Stomach (tissue), 9 donors: Measurements from ENCODE around the gene ALDH1A1. TPM values are rescaled to one million over a fixed set of nuclear protein-coding genes. Genes with fewer than 3 reads are reported as not detected.

Experiments
- DNase-seq, 2 donors: peaks; one replicate each; pipeline versions ENCODE4 v3.0.0 to v3.0.0-alpha.2; 2013 to 2019
- H3K27ac ChIP-seq, 5 donors: fragments of 200-600 bp in 4 of 5; sonication (generic) in 4 of 5; one replicate each; pipeline ENCODE4 v1.5.1; 2013 to 2019; ENCODE audit warnings: mild to moderate bottlenecking in 1 of 5, moderate library complexity in 1 of 5
- H3K27me3 ChIP-seq, 3 donors: fragments of 200-600 bp; sonication (generic); one replicate each; pipeline ENCODE4 v1.5.1; 2017 to 2019; ENCODE audit warnings: mixed run types in 1 of 3
- H3K36me3 ChIP-seq, 4 donors: fragments of 200-600 bp; sonication (generic); 1 replicate in 3 of 4; 2 replicates in 1 of 4; pipeline ENCODE4 v1.5.1; 2016 to 2019
- H3K4me1 ChIP-seq, 4 donors: fragments of 200-600 bp; sonication (generic); one replicate each; pipeline ENCODE4 v1.5.1; 2016 to 2019
- H3K4me3 ChIP-seq, 4 donors: fragments of 200-600 bp; sonication (generic) in 3 of 4; one replicate each; pipeline ENCODE4 v1.5.1; 2016 to 2019; ENCODE audit warnings: mild to moderate bottlenecking in 1 of 4
- H3K9me3 ChIP-seq, 4 donors: fragments of 200-600 bp; sonication (generic); one replicate each; pipeline ENCODE4 v1.5.1; 2016 to 2019
- EP300 ChIP-seq: sonication (generic); formaldehyde crosslinking; IDR thresholded peaks from one replicate; pipeline ENCODE4 v1.6.1; 2017; ENCODE audit warnings: antibody characterized with exemption
- POLR2A ChIP-seq, 4 donors: fragments of 450-650 bp; IDR thresholded peaks; one replicate each; pipeline ENCODE4 v1.6.1; 2016; ENCODE audit warnings: antibody characterized with exemption in 4 of 4, control low read depth in 2 of 4, mild to moderate bottlenecking in 1 of 4, moderate library complexity in 1 of 4
- POLR2AphosphoS5 ChIP-seq, 3 donors: sonication (generic); formaldehyde crosslinking; IDR thresholded peaks; one replicate each; pipeline ENCODE4 v1.6.1; 2016; ENCODE audit warnings: antibody characterized with exemption in 3 of 3
- WGBS, 5 donors: extraction: QIAGEN DNeasy Blood & Tissue Kit in 3 of 5; methylation state at CpG; one replicate each; pipeline versions ENCODE4 v1.1.5 to v1.1.7; 2013 to 2018; 5-methylcytosine and 5-hydroxymethylcytosine counted together
- intact Hi-C: fragments of 100-400 bp; cut with DNase I; formaldehyde crosslinking; loops from one replicate; pipeline ENCODE4 v1.15.1; 2023; ENCODE audit warnings: low total_unique reads
- polyA plus RNA-seq, 3 donors: library from polyadenylated mRNA; stranded (reverse); fragments of 200-250 nt; gene quantifications; one replicate each; pipeline ENCODE4 v1.2.3, GENCODE V29; 2013
- total RNA-seq, 5 donors: library from RNA; depleted of rRNA; stranded (reverse); fragments of >200 nt; gene quantifications; one replicate each; pipeline versions ENCODE4 v1.1.0 to v1.2.3, GENCODE V29; 2014 to 2016
- TF ChIP-seq, protein P1 (sequence below), 7 experiments: fragments of 450-650 bp in 4 of 7; fragments of 200-600 bp in 3 of 7; sonication (generic) in 3 of 7; IDR thresholded peaks; one replicate each; pipeline ENCODE4 v1.5.1; 2016 to 2019; ENCODE audit warnings: antibody characterized with exemption in 7 of 7, control low read depth in 2 of 7, mild to moderate bottlenecking in 1 of 7
- donor health status: healthy with polysubstance abuse.
- donor health status: Bipolar disorder and iron deficiency.
- donor health status: healthy.

ALDH1A1 gene
- total and polyA plus RNA-seq, 8 donors: 92.1 to 423 (median 252) TPM

DNA sequence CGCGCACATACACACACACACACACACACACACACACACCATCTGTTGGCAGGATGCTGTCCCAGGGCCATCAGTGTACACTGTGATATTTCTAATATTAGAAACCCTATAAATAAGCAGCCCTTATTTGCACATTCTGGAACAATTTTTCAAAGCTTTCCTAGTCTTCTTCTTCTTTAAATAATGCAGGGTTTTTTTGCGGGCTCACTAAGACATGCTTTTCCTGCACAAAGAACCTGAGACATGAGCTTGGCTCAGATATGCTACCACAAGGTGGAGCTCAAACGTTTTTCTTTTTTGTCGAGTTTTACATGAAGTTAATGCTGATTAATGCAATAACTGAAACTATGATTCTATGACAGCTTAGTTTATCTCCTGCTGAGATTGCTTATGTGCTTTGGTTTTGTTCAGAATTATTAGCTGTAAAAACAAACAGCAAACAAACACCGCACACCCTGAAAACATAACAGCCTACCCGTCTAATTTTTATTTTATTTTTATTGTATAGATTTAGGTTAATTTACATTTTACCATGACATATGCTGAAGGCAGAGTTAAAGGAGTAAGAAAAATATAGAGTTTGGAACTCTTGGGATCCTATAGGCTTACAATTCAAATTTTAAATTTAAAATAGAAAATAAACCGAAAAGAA lies 95.8 kb downstream of the ALDH1A1 start:
- DNase-seq: peak; percentile 29 to 86
- TF ChIP-seq POLR2A (IDR thresholded peaks at IDR 0.05) (no peak), EP300 (no peak), POLR2AphosphoS5 (IDR thresholded peaks at IDR 0.05) (no peak)
- TF ChIP-seq, protein P1, sequence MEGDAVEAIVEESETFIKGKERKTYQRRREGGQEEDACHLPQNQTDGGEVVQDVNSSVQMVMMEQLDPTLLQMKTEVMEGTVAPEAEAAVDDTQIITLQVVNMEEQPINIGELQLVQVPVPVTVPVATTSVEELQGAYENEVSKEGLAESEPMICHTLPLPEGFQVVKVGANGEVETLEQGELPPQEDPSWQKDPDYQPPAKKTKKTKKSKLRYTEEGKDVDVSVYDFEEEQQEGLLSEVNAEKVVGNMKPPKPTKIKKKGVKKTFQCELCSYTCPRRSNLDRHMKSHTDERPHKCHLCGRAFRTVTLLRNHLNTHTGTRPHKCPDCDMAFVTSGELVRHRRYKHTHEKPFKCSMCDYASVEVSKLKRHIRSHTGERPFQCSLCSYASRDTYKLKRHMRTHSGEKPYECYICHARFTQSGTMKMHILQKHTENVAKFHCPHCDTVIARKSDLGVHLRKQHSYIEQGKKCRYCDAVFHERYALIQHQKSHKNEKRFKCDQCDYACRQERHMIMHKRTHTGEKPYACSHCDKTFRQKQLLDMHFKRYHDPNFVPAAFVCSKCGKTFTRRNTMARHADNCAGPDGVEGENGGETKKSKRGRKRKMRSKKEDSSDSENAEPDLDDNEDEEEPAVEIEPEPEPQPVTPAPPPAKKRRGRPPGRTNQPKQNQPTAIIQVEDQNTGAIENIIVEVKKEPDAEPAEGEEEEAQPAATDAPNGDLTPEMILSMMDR (IDR thresholded peaks at IDR 0.05): peak in 5 of 7 experiments; percentile 45 to 58 (median 50)
- peaks cover 6 to 21% (median 14%) of the 10 kb centered on the region in 4 donors for H3K4me1 ChIP-seq

DNA sequence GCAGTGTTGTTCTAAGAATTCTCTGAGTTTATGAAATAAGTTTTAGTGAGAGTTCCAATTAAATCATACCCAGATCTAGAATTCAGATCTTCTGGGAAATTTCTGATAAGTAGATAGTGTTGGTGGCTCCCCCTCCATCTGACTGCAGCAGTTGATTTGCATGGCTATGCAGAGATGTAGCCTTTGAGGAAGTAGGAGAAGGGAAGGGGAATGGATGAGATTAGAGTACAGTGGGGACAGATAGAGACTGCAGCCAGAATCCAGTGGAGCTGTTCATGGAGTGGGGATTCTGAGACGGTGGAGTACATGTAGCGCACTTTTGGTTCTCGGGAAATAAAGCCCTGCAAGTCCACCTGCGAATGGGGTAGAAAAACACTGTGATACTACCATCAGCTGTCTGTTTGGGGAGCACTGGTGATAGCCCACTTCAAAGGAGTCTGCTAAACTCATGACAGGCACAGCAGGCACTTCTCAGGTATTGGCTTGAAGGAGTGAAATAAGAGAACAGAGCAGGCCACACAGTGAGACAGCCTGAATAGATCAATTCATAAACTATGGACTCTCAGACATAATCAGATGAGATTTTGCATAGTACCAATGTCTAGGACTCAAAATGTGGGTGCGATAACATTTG lies 96.8 kb downstream of the ALDH1A1 start:
- no peaks in the 10 kb centered on the region for H3K9me3 ChIP-seq
- no peaks in the 10 kb centered on the region for H3K27me3 ChIP-seq
- TF ChIP-seq POLR2A (IDR thresholded peaks at IDR 0.05) (no peak), POLR2AphosphoS5 (IDR thresholded peaks at IDR 0.05) (no peak), EP300 (no peak)
- TF ChIP-seq, protein P1 (IDR thresholded peaks at IDR 0.05): no peak
- H3K36me3 ChIP-seq: no peaks in the 10 kb centered on the region
- intact Hi-C loops: no loop called here
- H3K4me1 ChIP-seq: peaks cover 6 to 21% (median 14%) of the 10 kb centered on the region in 4 donors
- WGBS, 5 donors: 76 to 89% (median 85%) methylated on average over 5 of the region's 5 CpGs
- DNase-seq: no peak
- H3K4me3 ChIP-seq: no peak overlapping the region
- H3K27ac ChIP-seq: no peak overlapping the region

More for the DNA sequence above, 95.8 kb downstream of the ALDH1A1 start:
- H3K9me3 ChIP-seq: no peaks in the 10 kb centered on the region
- no peak overlapping the region for H3K4me3 ChIP-seq
- peak overlapping the region in 1 of 5 donors; percentile 63 for H3K27ac ChIP-seq
- intact Hi-C loops: no loop called here
- H3K36me3 ChIP-seq: no peaks in the 10 kb centered on the region
- 48 to 50% (median 49%) methylated on average over 8 of the region's 8 CpGs for WGBS, 5 donors
- no peaks in the 10 kb centered on the region for H3K27me3 ChIP-seq

DNA sequence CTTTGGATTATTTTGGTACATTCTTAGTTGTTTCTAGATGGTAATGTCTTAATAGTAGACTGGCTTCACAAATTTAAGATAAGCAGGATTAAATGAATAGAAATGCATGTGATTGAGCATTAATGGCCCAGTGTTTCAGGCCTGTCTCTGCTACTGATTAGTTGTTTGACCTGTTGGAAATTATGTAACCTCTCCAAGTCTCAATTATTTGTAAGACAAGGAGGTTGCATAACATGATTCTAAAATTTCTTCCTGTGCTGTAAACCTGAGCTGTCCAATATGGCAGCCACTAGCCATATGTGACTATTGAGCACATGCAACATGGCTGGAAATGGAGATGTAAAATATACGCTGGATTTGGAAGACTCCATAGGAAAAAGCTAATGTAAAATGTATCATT lies 97.5 kb downstream of the ALDH1A1 start:
- intact Hi-C loops: no loop called here
- DNase-seq: no peak
- 96 to 100% (median 98%) methylated on average over 1 of the region's 1 CpG for WGBS, 5 donors
- TF ChIP-seq POLR2AphosphoS5 (IDR thresholded peaks at IDR 0.05): no peak
- TF ChIP-seq, protein P1 (IDR thresholded peaks at IDR 0.05): no peak
- TF ChIP-seq EP300: no peak
- no peak for TF ChIP-seq POLR2A (IDR thresholded peaks at IDR 0.05)
- no peak overlapping the region for H3K4me3 ChIP-seq
- H3K4me1 ChIP-seq: peaks cover 6 to 21% (median 14%) of the 10 kb centered on the region in 4 donors
- no peaks in the 10 kb centered on the region for H3K9me3 ChIP-seq
- no peak overlapping the region for H3K27ac ChIP-seq
- H3K27me3 ChIP-seq: no peaks in the 10 kb centered on the region
- H3K36me3 ChIP-seq: no peaks in the 10 kb centered on the region

Other genes starting within 250 kb of the ALDH1A1 start
- 100 to 1,000 TPM in 2 of 5 donors, 10 to 100 TPM in 3; 34.2 to 168 (median 67.4) TPM for gene ANXA1, start 198.8 kb upstream of the ALDH1A1 start, total RNA-seq
- gene ANXA1, start 198.8 kb upstream of the ALDH1A1 start, polyA plus RNA-seq: 1,000 to 10,000 TPM in 1 of 3 donors, 100 to 1,000 TPM in 2; 150 to 1,131 (median 155) TPM